GM12874 (cell line): Measurements from ENCODE around the gene ELP5.

Experiments used
- CTCF ChIP-seq: IDR thresholded peaks from 2 replicates; pipeline ENCODE4 v1.5.1; 2011; ENCODE audit warnings: low read depth, mild to moderate bottlenecking, control low read depth, low read length, moderate library complexity; ENCODE audit not compliant: insufficient read depth

ELP5 gene

DNA sequence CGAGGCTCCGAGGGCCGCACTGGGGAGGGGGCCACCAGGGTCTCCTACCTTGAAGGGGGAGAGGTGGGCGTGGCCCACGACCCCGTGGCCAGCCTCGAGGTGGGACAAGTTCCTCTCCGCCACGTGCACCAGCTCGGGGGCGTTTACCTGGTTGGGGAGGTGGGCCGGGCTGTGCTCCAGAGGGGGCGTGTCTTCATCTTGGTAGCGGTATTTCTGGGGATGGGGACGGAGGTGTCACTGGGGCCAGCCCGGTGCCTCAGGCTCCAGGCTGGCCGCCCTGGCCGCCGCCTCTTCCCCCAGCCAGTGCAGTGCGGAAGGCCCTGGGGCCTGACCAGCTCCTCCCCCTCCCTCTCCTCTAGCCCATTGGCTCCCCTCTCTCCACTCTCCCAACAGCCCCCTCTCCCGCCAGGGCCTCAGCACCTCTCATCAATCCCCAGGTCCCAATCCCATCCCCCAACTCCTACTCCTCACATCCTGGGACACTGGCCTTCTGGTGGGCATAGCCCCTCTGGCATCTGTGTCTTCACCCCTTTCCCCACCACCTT, 43.9 kb upstream of the ELP5 start:
- no peak for TF ChIP-seq CTCF

DNA sequence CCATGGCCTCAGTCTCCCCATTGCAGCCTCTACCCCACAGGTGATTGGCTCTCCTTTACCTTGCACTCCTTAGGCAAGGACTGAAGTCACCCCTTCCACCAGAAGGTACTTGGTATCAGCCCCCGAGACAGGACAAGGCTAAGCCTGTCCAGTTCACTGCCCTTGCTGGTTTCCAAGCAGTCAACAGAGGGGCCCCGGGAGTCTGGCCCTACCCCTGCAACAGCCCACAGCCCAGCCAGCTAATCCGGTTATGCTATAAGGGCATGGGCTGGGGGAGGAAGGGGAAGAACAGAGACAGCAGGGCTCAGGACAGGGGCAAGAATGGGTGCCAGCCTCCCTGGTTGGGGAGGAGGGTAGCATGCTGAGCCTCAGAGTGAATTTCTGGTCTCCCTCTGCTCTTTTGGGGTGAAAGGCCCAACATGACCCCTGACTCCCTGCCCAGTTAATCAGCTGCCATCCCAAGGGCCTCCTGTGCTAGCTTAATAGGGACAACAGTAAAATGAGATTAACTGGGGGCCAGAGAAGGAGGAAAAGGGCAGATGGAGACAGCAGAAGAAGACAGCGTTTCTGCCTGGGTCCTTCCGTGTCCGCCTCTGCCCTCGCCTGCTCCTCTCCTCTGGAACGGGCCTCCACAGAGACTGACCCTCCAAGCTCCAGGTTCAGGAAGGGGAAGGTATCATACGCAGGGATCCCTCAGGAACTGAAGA, 43.1 kb upstream of the ELP5 start:
- no peak for TF ChIP-seq CTCF

DNA sequence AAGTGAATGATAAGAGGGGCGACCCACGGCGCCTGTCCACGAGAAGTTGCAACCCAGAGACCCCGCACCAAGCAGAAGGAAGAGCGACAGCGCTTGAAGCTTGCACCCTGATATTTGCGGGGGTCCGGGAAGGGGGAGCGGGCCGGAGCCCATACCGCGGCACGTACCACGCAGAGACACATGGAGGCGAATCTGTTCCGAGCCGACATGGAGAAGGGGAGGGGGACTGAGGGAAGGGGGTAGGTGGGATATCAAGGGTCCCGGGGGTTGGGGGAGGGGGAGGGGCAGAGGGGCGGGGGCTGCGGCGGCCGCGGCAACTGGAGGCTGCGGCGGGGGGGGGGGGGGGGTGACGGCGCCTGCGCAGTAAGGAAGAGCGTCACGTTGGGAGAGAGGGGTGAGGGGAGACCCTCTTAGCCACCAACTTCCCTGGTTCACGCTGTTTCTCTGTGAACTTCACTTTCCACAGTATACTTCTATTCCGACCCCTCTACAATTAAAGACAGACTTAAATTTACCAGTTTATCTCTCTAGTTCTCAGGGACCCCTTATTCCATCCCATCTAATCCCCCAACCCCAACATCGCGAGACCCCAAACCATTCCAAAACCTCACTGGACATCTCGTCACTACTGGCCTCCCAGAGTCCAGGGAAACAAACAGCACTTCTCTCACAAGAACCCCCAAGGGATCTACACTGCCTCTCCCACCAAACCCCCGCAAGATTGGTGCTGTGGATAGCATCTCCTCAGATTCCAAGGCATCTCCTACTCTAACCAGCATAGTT, 40.3 kb upstream of the ELP5 start:
- no peak for TF ChIP-seq CTCF

- peak; percentile 55 for TF ChIP-seq CTCF
Observed at GRCh38 chr17:7213895-7214299, 38.1 kb upstream of the ELP5 start.

DNA sequence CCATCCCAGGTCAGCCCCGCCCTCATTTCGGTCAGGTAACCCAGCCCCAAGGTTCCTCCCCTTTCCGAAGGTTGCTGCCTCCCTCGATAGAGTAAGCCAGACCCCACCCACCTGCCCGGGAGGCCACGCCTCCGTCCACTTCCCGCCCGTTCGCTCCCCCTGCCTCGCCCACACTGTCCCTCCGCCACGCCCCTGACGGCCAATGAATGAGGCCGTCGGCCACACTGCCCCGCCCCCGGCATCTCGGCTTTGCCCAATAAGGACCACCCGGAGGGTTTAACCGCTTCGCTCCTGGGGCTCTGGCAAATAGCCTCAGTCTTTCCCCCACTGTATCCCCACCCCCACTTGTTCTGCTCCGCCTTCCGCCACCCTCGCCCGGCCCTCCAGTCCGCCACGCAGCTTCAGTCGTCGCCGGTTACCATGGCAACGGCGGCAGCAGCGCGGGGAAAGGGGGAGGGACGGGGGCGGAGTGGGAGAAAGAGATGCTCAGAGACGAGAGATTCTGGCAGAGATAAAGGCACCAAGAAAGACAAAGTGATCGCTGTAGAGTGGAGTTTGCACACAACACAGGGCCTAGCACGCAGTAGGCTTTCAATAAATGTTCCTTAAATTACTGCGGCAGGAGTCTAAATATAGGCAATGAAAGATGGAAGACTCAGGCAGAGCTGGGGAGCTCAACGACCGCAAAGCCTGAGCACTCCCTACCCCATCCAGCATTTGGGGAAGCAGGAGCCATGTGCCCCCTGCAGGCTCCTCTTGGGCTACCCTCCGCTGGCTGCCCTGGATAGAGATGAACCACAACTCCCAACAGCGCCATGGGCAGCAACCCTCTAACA, 37.5 kb upstream of the ELP5 start:
- TF ChIP-seq CTCF, result peak; percentile 56

DNA sequence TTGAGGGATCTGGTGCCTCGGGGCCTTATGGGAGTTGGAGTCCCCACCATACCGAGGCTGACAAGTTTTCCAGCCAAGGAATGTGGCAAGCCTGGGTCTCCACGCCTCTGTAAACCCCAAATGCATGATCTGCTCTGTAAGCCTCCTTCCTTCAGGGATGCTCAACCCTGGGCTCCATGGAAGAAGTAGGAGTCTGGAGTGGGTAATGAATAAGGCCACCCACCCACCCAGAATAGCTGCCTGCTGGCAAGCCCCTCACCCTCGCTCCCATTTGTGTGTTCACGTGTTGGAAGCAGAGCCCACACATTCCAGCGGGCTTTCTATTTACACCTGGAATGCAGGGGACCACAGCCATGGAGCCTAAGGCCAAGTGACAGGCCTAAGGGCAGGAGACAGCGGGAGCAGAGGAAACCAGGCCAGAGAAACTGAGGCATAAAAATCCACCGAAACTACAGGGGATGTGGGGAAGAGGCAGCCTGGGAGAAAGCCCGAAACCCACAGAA, 36.8 kb upstream of the ELP5 start:
- no peak for TF ChIP-seq CTCF
